CD1c-positive myeloid dendritic cell (primary cell): ENCODE data around the gene RNF17.

Experiments used
- DNase-seq: peaks from one replicate; pipeline ENCODE4 v3.0.0-alpha.2; 2016; ENCODE audit errors: extremely low spot score

The RNF17 gene

GRCh38 chr13:24854311-24854710 lies 90.3 kb downstream of the RNF17 start:
- DNase-seq: no peak

GRCh38 chr13:24858953-24859352 lies 95.0 kb downstream of the RNF17 start:
- peak; percentile 6 for DNase-seq

GRCh38 chr13:24860770-24861169 lies 96.8 kb downstream of the RNF17 start:
- DNase-seq: no peak

GRCh38 chr13:24861617-24862362 lies 97.8 kb downstream of the RNF17 start:
- no peak for DNase-seq

- DNase-seq: no peak
Observed at GRCh38 chr13:24863748-24864540, 100.0 kb downstream of the RNF17 start.

GRCh38 chr13:24864579-24864978 lies 100.6 kb downstream of the RNF17 start:
- DNase-seq: no peak

- DNase-seq: no peak
Observed at GRCh38 chr13:24865163-24865953, 101.4 kb downstream of the RNF17 start.

GRCh38 chr13:24866488-24866887 lies 102.5 kb downstream of the RNF17 start:
- no peak for DNase-seq

GRCh38 chr13:24868874-24869273 lies 104.9 kb downstream of the RNF17 start:
- DNase-seq: no peak

GRCh38 chr13:24870380-24870760 lies 106.4 kb downstream of the RNF17 start:
- DNase-seq: no peak

- DNase-seq: no peak
Observed at GRCh38 chr13:24875566-24875965, 111.6 kb downstream of the RNF17 start.

- DNase-seq: no peak
Observed at GRCh38 chr13:24877531-24877930, 113.6 kb downstream of the RNF17 start.

- DNase-seq: no peak
Observed at GRCh38 chr13:24878340-24878739, 114.4 kb downstream of the RNF17 start.

- DNase-seq: no peak
Observed at GRCh38 chr13:24882665-24883064, 118.7 kb downstream of the RNF17 start.

- DNase-seq: no peak
Observed at GRCh38 chr13:24887759-24888158, 123.8 kb downstream of the RNF17 start.

GRCh38 chr13:24888291-24888931 lies 124.4 kb downstream of the RNF17 start:
- DNase-seq: peak; percentile 25

- no peak for DNase-seq
Observed at GRCh38 chr13:24890256-24890655, 126.3 kb downstream of the RNF17 start.

GRCh38 chr13:24891476-24892108 lies 127.6 kb downstream of the RNF17 start:
- no peak for DNase-seq

GRCh38 chr13:24892829-24893228 lies 128.9 kb downstream of the RNF17 start:
- DNase-seq: no peak

- no peak for DNase-seq
Observed at GRCh38 chr13:24893863-24894262, 129.9 kb downstream of the RNF17 start.

- DNase-seq: no peak
Observed at GRCh38 chr13:24894277-24894971, 130.5 kb downstream of the RNF17 start.
